ENCODE measurements around the gene CDH4. TPM values are rescaled to one million over a fixed set of nuclear protein-coding genes. Genes with fewer than 3 reads are reported as not detected.

CDH4 gene
- total and polyA plus RNA-seq, 2 of the 4 experiments (the other 2 are of a cell fraction), result 1.6 to 3.5 TPM

- TF ChIP-seq NFE2L2 (IDR thresholded peaks at IDR 0.05; ENCODE audit: low read depth, low read length) (no peak), MAZ (IDR thresholded peaks at IDR 0.05; ENCODE audit: borderline replicate concordance, low read depth, low read length) (no peak), MAFK (IDR thresholded peaks at IDR 0.05; ENCODE audit: low read depth, low read length) (no peak), RFX5 (IDR thresholded peaks at IDR 0.05; ENCODE audit: low read depth, low read length) (no peak), RAD21 (IDR thresholded peaks at IDR 0.05; ENCODE audit: low read length) (no peak), RCOR1 (IDR thresholded peaks at IDR 0.05; ENCODE audit: insufficient replicate concordance, low read length) (no peak), CEBPB (IDR thresholded peaks at IDR 0.05; ENCODE audit: low read depth, low read length) (no peak), CTCF (conservative IDR thresholded peaks at IDR 0.05; ENCODE audit: low read depth, low read length) (no peak), BHLHE40 (IDR thresholded peaks at IDR 0.05; ENCODE audit: low read depth, low read length) (no peak), CHD1 (IDR thresholded peaks at IDR 0.05; ENCODE audit: low read depth, low read length) (no peak)
- dilution Hi-C loops (cut with HindIII; ENCODE audit: low sequenced_read_pairs, unreplicated experiment), result no loop called here
- Histone ChIP-seq H3K4ac (ENCODE audit: low read depth, low read length) (no peak overlapping the region), H3K4me2 (ENCODE audit: low read depth, low read length) (no peak overlapping the region), H3K79me1 (ENCODE audit: low read depth in 1 of 2, low read length in 2 of 2) (peaks cover 0 to 7% of the 10 kb centered on the region in 2 experiments; a peak in 1 of 4 replicates), H3K27me3 (ENCODE audit: control insufficient read depth, insufficient read depth, low read length) (no peaks in the 10 kb centered on the region), H3K18ac (ENCODE audit: low read depth, low read length) (no peak overlapping the region), H2BK120ac (ENCODE audit: low read depth, low read length) (no peak overlapping the region), H3K9ac (ENCODE audit: low read depth, low read length) (no peak overlapping the region), H3K9me1 (ENCODE audit: insufficient read depth, low read length) (peaks cover 4% of the 10 kb centered on the region; the same call in 1 of the 2 replicates), H3K23ac (ENCODE audit: low read depth, low read length) (no peak overlapping the region), H2AK9ac (replicated peaks; ENCODE audit: low read depth, low read length, poor library complexity) (no peak overlapping the region), H3K14ac (replicated peaks; ENCODE audit: low read depth, low read length) (no peak overlapping the region), H3K9me3 (ENCODE audit: control insufficient read depth, insufficient read depth, low read length) (no peaks in the 10 kb centered on the region; the same call in 1 of the 2 replicates), H3K27ac (ENCODE audit: insufficient read depth, low read length) (no peak overlapping the region), H2AFZ (replicated peaks; ENCODE audit: low read length, poor library complexity) (no peak overlapping the region), H2BK20ac (ENCODE audit: low read depth, low read length) (no peak overlapping the region), H2AK5ac (ENCODE audit: low read depth, low read length) (no peak overlapping the region), H3K4me3 (ENCODE audit: insufficient read depth, low read depth, low read length) (no peak overlapping the region), H2BK15ac (ENCODE audit: low read depth, low read length) (no peak overlapping the region), H3K56ac (ENCODE audit: extremely low read depth, insufficient read depth, low read length) (no peak overlapping the region), H4K91ac (ENCODE audit: insufficient read depth, low read depth, low read length) (no peak overlapping the region), H3K36me3 (ENCODE audit: control insufficient read depth, insufficient read depth, low read length) (no peaks in the 10 kb centered on the region), H3K4me1 (ENCODE audit: control insufficient read depth, insufficient read depth, low read length) (0 out of 2 replicates have a peak, but pooled peaks cover 2% of the 10 kb centered on the region), H4K5ac (ENCODE audit: low read depth, low read length) (no peak overlapping the region), H4K20me1 (ENCODE audit: insufficient read depth, low read length) (no peaks in the 10 kb centered on the region), H4K8ac (ENCODE audit: low read depth in 2 of 2, low read length in 2 of 2) (no peak overlapping the region), H2BK5ac (ENCODE audit: low read depth, low read length, poor library complexity, severe bottlenecking) (no peak overlapping the region)
- CTCF ChIA-PET, result interaction anchor here (0.7 kb wide), 1 partner anchor 22 kb away, joined by 3 read pairs; no protein-coding TSS in a partner anchor
- no TSS peak for BruUV-seq (replicated peaks)
- no peak for ATAC-seq (ENCODE audit: low read depth)
- in situ Hi-C loops (cut with MboI; ENCODE audit: low sequenced_read_pairs), result no loop called here
- intact Hi-C loops (cut with micrococcal nuclease), result no loop called here
- POLR2A ChIA-PET (ENCODE audit: unreplicated experiment), result no interaction called here
- no peak for DNase-seq
- 97% methylated on average over 5 of the region's 17 CpGs; no CpG with 5 or more reads in 1 of the 2 experiments for WGBS, 2 experiments (ENCODE audit: extremely low coverage in 2 of 2, insufficient read length in 1 of 2)
Observed at GRCh38 chr20:61291166-61291829, 39.2 kb downstream of the CDH4 start.

Measured in IMR-90 (cell line).